Kidney (tissue), 14 donors: ENCODE results near the gene COL4A4. TPM values are rescaled to one million over a fixed set of nuclear protein-coding genes. Genes with fewer than 3 reads are reported as not detected.
"Not testable (repeated sequence)": the region's sequence is repeated elsewhere in the genome, so short reads cannot be mapped to it uniquely, and the experiment has no call there.

Experiments
- DNase-seq, 5 donors: peaks; one replicate each; pipeline ENCODE4 v3.0.0-alpha.2; 2013 to 2020
- FAIRE-seq: peaks from 2 replicates; lab custom pipeline; 2012; peaks lifted over from hg19 to GRCh38; lab: Jason Lieb, UNC
- H3K27ac ChIP-seq, 2 donors: one replicate each; pipeline ENCODE4 v1.7.0; 2013; ENCODE audit warnings: low read depth in 2 of 2, low read length in 2 of 2, inconsistent platforms in 1 of 2
- H3K27me3 ChIP-seq: one replicate; pipeline ENCODE4 v1.7.1; 2013; ENCODE audit warnings: low read length, inconsistent platforms; ENCODE audit not compliant: control insufficient read depth, insufficient read depth
- H3K36me3 ChIP-seq, 3 donors: one replicate each; pipeline versions ENCODE4 v1.7.0 to v1.7.1; 2013; ENCODE audit warnings: low read length in 3 of 3, control low read depth in 1 of 3, inconsistent platforms in 1 of 3; ENCODE audit not compliant: insufficient read depth in 3 of 3, control insufficient read depth in 2 of 3
- H3K4me1 ChIP-seq, 3 donors: one replicate each; pipeline versions ENCODE4 v1.7.0 to v1.7.1; 2013; ENCODE audit warnings: low read length in 3 of 3, inconsistent platforms in 1 of 3, low read depth in 1 of 3; ENCODE audit not compliant: control insufficient read depth in 2 of 3, insufficient read depth in 2 of 3
- H3K4me3 ChIP-seq, 3 donors: one replicate each; pipeline versions ENCODE4 v1.7.0 to v1.8.1; 2013; ENCODE audit warnings: low read length in 3 of 3, control low read depth in 1 of 3, inconsistent platforms in 1 of 3
- H3K9ac ChIP-seq, 3 donors: one replicate each; pipeline versions ENCODE4 v1.7.0 to v1.7.1; 2013; ENCODE audit warnings: low read length in 3 of 3, control low read depth in 1 of 3, inconsistent platforms in 1 of 3
- H3K9me3 ChIP-seq, 3 donors: one replicate each; pipeline versions ENCODE4 v1.7.0 to v1.7.1; 2013; ENCODE audit warnings: low read length in 3 of 3, control low read depth in 1 of 3, inconsistent platforms in 1 of 3; ENCODE audit not compliant: control insufficient read depth in 2 of 3, insufficient read depth in 1 of 3
- CTCF ChIP-seq: IDR thresholded peaks from 3 replicates; pipeline ENCODE4 v1.5.1; 2012; ENCODE audit warnings: mild to moderate bottlenecking, moderate library complexity, borderline replicate concordance; ENCODE audit not compliant: insufficient read depth; ENCODE audit errors: extremely low read depth
- intact Hi-C: fragments of 100-400 bp; cut with DNase I; formaldehyde crosslinking; loops from one replicate; pipeline ENCODE4 v1.11.1; 2022
- polyA plus RNA-seq: library from polyadenylated mRNA; stranded (reverse); fragments of 350-450 nt; fragmentation: Illumina TruSeq; extraction: RNeasy Lipid Tissue Mini Kit (QIAGEN cat#74804); gene quantifications from one replicate; pipeline ENCODE4 v1.2.3, GENCODE V29; 2014; ENCODE audit warnings: low read depth, low replicate concordance; ENCODE audit not compliant: insufficient read depth
- total RNA-seq: library from RNA; stranded (reverse); fragmentation: NEBNext Ultra II Directional; extraction: Animal tissue kit (Norgen Biotek cat#: 25700); gene quantifications from one replicate; pipeline ENCODE4 v1.2.1, GENCODE V29; 2021
- donor health status: control.
- donor health status: control.
- donor health status: control.
- donor health status: control.
- donor health status: control.
- donor health status: DM: yes; HTN: yes; CAD: no.
- donor health status: Normal renal cell carcinoma (clear cell type).

COL4A4 gene
- total and polyA plus RNA-seq, 2 donors from 2014 or later = 7.2 to 53.3 TPM

- H3K36me3 ChIP-seq = peaks cover 0 to 29% (median 23%) of the 10 kb centered on the region in 3 donors
- DNase-seq (no peak), FAIRE-seq (no peak)
- H3K27ac ChIP-seq = no peak overlapping the region
- no peaks in the 10 kb centered on the region for H3K27me3 ChIP-seq
- no peaks in the 10 kb centered on the region for H3K9me3 ChIP-seq
- intact Hi-C loops = no loop called here
- no peak overlapping the region for H3K9ac ChIP-seq
- no peaks in the 10 kb centered on the region for H3K4me1 ChIP-seq
- H3K4me3 ChIP-seq = no peak overlapping the region
- no peak for TF ChIP-seq CTCF
Measured at GRCh38 chr2:227079726-227080125, 84.3 kb downstream of the COL4A4 start.

- intact Hi-C loops, FAIRE-seq, H3K9me3 ChIP-seq, H3K36me3 ChIP-seq, H3K9ac ChIP-seq, H3K27me3 ChIP-seq, H3K4me3 ChIP-seq, DNase-seq, H3K4me1 ChIP-seq, H3K27ac ChIP-seq: not testable (repeated sequence)
Measured at GRCh38 chr2:227065065-227065464, 98.9 kb downstream of the COL4A4 start.

- no peaks in the 10 kb centered on the region for H3K9me3 ChIP-seq
- H3K36me3 ChIP-seq = peaks cover 0 to 22% (median 14%) of the 10 kb centered on the region in 3 donors
- FAIRE-seq (no peak), DNase-seq (no peak)
- TF ChIP-seq CTCF = no peak
- no peak overlapping the region for H3K27ac ChIP-seq
- H3K4me3 ChIP-seq = no peak overlapping the region
- H3K4me1 ChIP-seq = no peaks in the 10 kb centered on the region
- intact Hi-C loops = no loop called here
- H3K27me3 ChIP-seq = no peaks in the 10 kb centered on the region
- no peak overlapping the region for H3K9ac ChIP-seq
Measured at GRCh38 chr2:227058888-227059399, 105.1 kb downstream of the COL4A4 start.

- intact Hi-C loops = no loop called here
- no peak for FAIRE-seq
- no peak overlapping the region for H3K9ac ChIP-seq
Measured at GRCh38 chr2:227057743-227058447, 106.1 kb downstream of the COL4A4 start.

More at GRCh38 chr2:227057743-227058447, 106.1 kb downstream of the COL4A4 start:
- H3K36me3 ChIP-seq = peaks cover 0 to 22% (median 14%) of the 10 kb centered on the region in 3 donors
- DNase-seq = no peak
- no peaks in the 10 kb centered on the region for H3K27me3 ChIP-seq
- no peaks in the 10 kb centered on the region for H3K9me3 ChIP-seq
- H3K4me1 ChIP-seq = no peaks in the 10 kb centered on the region
- H3K4me3 ChIP-seq = no peak overlapping the region
- no peak for TF ChIP-seq CTCF
- no peak overlapping the region for H3K27ac ChIP-seq
